LNCAP (cell line): ENCODE data around the gene CDKAL1.

ENCODE experiments used
- TF ChIP-seq, protein P1 (sequence below): fragments of 450-650 bp; IDR thresholded peaks from 2 replicates; pipeline ENCODE4 v1.5.1; 2017; ENCODE audit warnings: mild to moderate bottlenecking

The CDKAL1 gene

DNA sequence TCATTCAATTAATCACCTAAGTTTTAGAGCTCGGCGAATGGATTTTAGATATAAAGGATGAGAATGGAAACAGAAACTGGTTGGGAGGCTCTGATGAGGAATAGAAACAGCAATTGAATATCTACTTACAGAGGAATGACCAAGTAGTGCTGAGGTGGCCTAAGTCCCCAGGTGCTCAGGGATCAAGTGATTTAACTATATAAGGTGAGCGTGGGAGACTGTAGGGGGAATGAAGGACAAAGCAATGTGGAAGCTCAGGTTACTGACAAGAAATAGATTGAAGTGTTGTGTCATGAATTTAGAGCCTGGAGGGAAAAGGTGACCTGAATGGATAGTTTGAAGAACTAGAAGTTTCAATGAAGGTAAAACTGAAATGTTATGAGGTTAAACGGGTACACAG lies 563.9 kb downstream of the CDKAL1 start:
- TF ChIP-seq, protein P1, sequence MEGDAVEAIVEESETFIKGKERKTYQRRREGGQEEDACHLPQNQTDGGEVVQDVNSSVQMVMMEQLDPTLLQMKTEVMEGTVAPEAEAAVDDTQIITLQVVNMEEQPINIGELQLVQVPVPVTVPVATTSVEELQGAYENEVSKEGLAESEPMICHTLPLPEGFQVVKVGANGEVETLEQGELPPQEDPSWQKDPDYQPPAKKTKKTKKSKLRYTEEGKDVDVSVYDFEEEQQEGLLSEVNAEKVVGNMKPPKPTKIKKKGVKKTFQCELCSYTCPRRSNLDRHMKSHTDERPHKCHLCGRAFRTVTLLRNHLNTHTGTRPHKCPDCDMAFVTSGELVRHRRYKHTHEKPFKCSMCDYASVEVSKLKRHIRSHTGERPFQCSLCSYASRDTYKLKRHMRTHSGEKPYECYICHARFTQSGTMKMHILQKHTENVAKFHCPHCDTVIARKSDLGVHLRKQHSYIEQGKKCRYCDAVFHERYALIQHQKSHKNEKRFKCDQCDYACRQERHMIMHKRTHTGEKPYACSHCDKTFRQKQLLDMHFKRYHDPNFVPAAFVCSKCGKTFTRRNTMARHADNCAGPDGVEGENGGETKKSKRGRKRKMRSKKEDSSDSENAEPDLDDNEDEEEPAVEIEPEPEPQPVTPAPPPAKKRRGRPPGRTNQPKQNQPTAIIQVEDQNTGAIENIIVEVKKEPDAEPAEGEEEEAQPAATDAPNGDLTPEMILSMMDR: no peak

DNA sequence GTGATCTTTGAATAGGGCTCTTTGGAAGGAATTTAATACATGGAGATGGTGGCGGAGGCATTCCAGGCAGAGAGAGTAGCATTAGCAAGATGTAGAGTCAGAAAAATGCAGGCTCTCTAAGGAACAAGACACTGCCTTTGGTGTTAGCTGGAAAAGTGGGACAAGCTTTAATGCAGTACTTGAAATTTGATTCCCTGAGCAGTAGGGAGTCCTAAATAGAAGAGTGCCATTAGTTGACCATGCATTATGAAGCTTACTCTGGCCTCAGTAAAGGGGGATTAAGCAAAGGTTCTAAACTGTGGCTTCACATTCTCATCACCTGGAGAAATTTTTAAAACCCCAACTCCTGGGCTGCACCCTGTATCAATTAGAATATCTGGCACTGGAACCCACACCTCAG lies 564.5 kb downstream of the CDKAL1 start:
- TF ChIP-seq, protein P1: no peak

DNA sequence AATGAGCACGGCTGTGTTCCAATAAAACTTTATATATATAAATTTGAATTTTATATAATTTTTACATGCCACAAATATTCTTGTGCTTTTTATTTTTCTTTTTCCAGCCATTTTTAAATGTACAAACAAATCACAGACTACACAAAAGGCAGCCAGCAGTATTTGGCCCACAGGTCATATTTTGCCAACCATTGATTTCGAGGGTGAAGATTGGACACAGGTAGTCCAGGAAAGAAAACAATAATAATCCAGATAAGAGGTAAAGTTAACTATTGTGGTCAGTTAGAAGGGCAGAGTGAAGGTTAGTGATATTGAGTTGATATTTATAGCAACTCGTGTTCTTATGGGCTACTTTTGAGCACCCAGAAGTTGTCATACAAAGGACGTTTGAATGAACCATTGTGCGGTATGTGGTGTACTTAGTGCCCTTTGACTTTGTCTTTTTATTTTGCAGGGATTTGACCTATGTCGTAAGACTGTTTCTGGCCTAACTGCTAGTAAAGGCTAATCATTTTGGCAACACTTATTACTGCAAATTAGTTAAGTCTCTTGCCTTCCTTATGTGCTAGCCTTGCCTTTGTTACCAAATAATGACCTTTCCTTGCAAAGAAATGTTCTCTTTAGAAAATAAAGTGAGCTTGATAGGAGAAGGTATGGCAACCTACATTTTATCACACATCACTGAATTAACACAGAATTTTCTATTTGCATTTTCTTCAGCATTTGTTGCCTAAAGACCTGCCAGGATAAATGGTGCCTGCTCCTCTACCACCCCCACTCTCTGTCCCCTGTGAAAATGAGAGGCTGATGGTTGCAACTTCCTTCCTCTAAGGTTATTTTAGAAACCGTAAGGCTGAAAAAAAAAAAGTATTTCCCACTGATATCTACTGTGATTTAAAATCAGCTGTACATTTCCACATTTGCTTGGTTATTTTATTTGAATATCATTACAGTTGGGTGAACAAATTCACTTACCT lies 565.4 kb downstream of the CDKAL1 start:
- TF ChIP-seq, protein P1: no peak

DNA sequence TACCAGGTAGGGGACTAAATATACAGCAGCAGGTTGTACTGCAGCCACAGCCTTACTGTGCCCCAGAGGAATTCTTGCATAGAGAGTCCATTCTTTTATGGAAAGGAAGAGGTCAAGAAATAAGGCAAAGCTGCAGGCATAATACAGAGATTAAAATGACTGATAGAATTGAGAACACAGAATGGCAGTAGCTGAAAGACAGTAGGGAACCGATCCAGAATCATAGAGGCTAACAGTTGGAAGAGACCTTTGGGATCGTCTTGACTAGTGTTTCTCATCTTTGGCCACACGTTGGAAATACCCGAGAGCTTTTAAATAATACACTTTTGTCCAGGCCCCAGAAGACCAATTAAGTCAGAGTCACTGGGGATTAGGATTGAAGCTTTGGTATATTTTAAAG lies 566.7 kb downstream of the CDKAL1 start:
- TF ChIP-seq, protein P1: no peak

DNA sequence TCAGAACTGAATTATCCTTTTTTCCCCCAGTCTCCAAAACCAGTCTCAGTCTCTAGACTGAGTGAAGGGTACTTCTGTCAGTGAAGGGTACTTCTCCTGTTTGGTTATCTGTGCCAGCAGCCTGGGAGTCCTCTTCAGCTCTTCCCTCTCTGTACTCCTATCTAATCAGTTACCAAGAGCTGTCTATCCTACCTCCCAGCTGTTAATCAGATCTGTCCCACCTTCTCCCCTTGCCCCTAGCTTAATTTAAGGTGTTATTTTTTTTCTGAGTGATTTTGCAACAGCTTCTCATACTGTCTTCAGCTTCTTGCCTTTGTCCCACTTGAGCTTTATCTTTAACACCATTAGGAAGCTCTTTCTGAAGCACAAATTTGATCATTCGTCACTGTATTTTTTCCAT lies 567.4 kb downstream of the CDKAL1 start:
- TF ChIP-seq, protein P1: no peak

DNA sequence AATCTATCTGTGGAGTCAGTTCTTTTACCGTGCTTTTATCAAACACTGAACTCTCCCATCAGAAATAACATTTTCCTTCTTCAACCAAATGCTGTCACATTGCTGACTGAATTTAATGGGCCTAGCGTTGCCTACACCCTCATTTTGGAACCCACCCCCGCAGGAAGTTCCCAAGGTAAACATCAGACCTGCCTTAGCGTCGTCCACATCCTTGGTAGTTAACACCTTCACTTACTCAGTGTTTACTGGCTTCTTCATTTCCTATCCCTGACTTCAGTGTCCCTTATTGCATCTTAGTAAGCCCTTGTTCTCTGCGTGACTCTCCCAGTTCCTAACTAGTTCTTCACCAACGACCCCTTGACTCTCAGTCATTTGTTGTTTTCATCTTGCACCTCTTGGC lies 567.9 kb downstream of the CDKAL1 start:
- TF ChIP-seq, protein P1: no peak

DNA sequence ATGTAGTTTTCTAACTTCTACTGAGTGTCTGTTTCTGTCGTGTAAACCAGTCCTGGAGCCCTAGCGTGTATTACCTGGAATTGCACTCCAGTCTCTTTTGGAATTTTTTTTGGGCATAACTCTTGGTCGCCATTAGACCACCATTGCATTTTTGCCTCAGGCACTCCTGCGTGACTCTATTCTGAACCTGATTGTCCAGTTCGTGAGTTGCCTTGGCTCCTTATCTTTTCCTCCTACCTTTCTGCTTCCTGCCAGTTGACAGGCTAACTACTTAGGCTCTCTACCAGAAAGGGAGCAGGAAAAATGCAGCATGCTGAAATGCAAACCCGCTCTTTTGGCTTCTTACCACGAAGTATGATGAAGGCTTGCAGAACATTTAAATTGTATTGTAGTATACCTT lies 568.4 kb downstream of the CDKAL1 start:
- TF ChIP-seq, protein P1: no peak
